G401 (cell line): ENCODE results near the gene ITFG2. TPM values are rescaled to one million over a fixed set of nuclear protein-coding genes. Genes with fewer than 3 reads are reported as not detected.

Experiments
- DNase-seq: peaks from one replicate; pipeline ENCODE4 v3.0.0-alpha.2; 2015; ENCODE audit warnings: low spot score
- in situ Hi-C: cut with HindIII; loops from 2 replicates; pipeline ENCODE4 v1.10.0; 2016; ENCODE audit warnings: low sequenced_read_pairs, mixed read lengths
- total RNA-seq: library from RNA; depleted of rRNA; stranded (reverse); fragments of >200 nt; shearing (Covaris generic); gene quantifications from 2 replicates; pipeline ENCODE4 v1.2.3, GENCODE V29; 2014

The ITFG2 gene
- total RNA-seq, 1 experiment from 2014 or later, result 6.4 TPM

DNA sequence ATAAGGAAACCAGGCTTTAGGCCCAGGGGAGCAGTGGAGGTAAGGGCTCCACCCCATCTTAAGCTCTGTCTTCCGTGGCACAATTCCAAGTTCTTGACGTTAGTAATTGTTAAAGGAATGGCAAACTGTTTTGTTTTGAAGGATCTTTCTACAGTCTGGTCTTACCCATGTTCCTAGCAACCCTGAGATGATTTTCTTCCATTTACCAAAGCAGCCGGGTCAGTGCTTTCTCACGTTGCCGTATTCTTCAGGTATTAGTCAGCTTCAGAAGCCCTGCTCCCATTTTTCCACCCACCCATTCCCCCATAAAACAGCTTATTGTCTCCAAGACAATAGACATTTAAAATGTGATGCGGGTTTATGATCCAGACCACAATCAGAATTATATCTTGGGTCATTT lies 12.1 kb downstream of the ITFG2 start:
- DNase-seq, result no peak
- in situ Hi-C loops, result no loop called here

DNA sequence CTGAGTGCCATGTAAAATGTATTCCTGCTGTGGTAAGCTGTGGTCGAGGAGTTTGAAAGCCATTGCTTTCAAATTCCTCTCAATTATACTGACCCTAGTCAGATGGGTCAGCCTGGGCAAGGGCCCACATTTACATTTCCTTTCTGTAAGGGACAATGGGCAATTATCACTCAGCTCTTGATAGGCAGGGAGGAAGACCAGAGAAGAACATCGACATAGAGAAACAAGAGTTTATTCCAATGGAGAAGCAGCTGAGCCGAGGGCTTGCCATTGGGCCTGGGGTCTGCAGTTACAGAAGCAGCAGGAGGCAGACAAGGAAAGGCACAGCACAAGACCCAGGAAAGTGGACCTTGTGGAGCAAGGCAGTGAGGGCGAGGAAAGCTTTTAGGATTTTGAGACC lies 12.7 kb downstream of the ITFG2 start:
- DNase-seq, result no peak
- in situ Hi-C loops, result no loop called here

DNA sequence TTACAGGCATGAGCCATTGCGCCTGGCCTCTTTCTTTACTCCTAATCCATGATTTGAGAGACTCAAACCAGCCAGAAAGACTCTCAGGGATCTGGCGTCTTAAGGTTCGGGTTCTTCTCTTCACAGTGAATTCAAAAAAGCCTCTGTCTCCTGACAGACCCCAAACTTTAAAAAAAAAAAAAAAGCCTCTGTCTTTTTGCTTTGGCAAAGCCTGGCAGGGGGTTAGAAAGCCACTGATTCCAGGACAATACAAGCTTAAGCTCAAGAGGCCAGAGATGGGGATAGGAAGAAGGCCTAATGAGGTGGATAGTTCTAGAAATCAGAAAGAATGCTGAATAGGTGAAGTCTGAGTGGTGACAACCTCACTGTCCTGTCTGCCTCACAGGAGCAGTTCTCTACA lies 13.6 kb downstream of the ITFG2 start:
- DNase-seq, result no peak
- in situ Hi-C loops, result no loop called here

DNA sequence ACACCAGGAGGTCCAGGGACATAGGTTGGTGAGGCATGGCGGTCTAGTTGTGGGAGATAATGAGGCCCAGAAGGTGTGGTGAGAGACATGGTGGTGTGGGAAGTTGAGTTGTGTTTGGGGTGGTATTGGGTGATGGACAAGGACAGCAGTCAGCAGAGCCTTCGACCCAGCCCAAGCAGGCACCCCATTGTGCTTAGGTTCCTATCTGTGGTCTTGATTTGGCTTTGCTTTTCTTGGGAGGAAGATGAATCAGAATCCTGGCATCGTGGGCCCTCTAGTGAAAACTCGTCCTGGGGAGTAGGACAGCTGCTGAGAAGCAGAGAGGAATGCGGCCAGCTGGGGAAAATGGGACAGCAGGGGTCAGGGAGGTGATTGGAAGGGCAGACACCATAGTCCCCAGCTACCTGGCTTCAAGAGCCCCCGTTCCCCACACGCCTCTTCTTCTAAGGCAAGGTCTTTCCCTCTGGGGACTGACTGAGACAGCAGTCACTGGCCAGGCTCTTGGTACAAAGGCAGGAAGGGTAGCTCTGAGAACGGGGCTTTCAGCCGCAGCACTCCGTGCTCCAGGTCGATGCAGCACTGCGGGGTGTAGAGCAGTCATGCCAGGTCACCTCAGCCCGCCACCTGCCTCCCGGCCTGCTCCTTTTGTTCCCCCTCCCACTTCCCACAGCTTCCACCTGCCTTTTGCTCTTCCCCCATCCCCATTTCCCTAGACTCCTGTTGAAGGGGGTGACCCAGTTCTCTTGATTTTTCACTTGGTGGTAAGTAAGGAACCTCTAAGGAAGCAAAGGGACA lies 14.4 kb downstream of the ITFG2 start:
- in situ Hi-C loops, result no loop called here
- peak; percentile 75 for DNase-seq

DNA sequence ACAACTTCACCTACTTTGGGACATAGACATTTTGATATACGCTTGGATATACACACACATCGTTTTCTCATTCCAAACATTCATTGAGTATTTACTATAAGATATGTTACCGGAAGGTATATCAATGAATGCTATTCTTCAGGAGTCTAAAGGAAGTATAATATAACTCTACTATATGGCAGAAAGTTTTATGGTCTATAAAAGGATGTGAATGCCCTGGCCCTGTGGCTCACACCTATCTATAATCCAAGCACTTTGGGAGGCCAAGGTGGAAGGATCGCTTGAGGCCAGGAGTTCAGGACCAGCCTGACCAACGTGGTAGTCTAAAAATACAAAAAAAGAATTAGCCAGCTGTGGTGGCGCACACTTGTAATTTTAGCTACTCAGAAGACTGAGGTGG lies 16.8 kb downstream of the ITFG2 start:
- no peak for DNase-seq
- in situ Hi-C loops, result no loop called here

DNA sequence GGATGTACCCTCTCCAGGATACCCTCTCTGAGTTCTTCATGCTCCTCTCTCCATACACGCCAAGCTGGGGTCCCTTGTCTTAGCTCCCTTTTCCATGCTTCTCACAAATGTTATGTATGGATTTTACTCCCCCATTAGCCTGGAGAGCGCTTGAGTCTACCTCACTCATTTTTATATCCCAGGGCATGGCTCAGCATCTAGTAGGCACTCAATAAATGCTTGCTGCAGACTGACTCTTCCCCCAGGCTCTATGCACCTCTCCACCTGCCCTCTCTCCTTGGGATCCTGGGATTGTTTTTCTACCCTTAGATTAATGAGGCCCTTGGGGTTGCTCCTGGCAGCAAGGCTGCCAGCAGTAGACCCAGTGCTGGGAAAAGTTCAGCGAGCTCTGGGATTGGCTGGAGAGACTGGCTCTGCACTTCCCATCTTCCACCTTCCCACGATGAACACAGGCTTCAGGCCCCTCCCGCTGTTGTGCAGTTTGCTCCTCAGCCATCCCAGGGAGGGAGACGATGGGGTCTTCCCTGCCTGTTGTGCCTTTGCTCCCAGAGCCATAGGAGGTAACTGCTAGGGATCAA lies 20.2 kb downstream of the ITFG2 start:
- in situ Hi-C loops, result no loop called here
- DNase-seq, result peak; percentile 51

DNA sequence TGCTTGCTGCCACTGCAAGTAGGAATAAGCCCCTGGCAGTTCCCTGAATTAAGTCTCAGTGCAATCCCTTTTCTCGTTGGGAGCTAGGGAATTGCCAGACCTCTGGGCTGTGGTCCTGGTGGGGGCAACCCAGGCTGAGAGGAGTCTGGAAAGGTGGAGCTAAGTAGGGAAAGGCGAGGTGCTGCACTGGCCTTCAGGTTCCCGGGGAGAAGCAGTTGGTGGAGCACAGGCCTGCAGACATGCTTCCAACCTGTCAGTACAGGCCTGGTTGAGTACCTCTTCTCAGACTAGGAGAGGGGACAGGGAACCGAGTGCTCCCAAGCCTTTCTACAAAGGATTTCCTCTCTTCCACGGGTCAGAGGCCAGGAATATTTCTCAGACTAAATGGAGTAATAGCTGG lies 20.9 kb downstream of the ITFG2 start:
- peak; percentile 79 for DNase-seq
- in situ Hi-C loops, result no loop called here

DNA sequence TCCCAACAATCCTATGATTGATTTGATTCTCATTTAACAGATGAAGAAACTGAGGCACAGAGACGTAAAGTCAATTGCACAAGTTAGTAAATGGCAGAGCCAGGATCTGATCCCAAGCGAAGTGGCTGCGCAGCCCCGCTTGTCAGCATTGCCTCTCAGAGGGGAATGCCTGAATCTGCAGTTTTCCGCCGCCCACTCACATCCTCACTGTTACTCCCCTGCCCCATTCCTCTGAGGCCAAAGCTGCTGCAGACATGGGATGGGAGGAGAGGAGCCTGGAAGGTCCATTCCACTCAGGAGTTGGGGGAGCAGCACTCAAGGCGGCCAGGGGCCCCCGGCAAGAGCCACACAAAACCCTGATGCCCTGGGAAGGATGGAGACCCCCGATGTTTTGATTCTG lies 21.3 kb downstream of the ITFG2 start:
- DNase-seq, result peak; percentile 60
- in situ Hi-C loops, result no loop called here

DNA sequence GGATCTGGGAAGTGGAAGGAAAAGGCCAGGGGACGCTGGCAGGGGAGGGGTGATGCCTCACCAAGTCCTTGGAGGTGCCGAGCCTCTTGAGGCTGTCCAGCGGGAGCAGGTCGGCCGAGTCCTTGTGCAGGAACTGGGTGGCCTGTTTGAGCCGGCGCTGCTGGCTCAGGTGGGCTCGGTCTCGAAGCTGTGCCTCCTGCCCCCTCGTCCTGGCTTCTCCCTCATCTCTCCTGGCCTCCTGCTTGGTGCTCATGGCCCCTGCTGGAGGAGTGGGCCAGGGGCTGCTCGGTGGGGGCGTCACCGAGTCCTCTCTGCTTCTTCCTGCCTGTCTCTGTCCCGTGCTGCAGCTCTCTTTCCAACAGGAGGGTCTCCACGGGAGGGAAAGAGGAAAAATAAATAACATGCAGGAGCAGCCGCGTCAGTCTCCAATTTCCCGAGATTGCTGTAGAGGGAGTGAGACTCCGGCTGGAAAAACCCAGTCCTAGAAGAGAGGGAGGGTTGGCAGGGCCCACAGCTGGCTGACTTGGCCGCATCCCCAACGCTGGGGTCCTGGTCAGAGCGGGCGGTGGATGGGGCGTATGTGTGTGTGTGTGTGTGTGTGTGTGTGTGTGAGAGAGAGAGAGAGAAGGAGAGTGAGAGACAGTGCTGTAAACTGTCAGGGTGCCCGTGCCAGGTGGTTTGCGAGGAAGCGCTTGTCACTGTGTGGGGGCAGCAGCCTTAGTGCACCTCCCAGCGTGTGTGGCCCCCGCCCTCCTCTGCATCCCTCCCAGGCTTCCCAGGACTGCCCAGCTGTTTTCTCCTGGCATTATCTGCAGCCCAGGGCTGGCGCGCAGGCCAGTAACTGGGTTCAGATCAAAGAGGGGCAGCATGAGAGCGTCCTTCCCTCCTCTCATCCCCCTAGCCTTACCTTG lies 22.4 kb downstream of the ITFG2 start, which contains the start of gene NRIP2:
NRIP2 (minus strand) TSS at position 455 of the 911 bp plus-strand sequence; CDS start at position 403, 52 bp downstream.
- in situ Hi-C loops, result no loop called here
- peak; percentile 73 for DNase-seq

DNA sequence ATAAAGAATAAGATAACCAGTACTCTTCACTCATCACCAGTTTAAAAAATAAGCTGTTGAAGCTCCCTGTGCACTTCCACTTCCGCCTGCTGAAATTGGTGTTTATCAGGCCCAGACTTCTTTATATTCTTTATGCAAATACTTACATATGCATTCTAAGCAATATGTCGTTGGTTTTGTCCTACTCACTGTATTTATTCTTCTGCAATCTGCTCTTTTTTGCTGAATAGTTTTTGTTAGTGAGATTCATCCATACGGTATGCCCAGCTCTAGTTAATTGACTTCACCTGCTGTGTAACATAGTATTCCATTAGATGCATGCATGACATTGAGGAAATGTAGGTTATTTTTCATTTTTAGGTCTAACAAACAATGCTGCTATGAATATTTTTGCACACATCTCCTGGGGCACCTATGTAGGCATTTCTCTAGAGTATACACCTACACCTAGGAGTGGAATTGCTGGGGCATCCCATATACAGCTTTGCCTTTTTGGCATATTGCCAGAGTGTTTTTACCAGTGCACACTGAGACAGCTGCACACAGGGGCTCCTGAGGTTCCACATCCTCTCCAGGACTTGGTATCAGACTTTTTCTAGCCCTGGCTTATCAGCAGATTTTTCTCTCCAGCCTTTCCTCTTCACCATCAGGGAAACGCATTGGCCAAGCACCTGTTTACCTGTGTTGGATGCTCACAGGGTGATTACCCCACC lies 23.4 kb downstream of the ITFG2 start:
- DNase-seq, result no peak
- in situ Hi-C loops, result no loop called here

DNA sequence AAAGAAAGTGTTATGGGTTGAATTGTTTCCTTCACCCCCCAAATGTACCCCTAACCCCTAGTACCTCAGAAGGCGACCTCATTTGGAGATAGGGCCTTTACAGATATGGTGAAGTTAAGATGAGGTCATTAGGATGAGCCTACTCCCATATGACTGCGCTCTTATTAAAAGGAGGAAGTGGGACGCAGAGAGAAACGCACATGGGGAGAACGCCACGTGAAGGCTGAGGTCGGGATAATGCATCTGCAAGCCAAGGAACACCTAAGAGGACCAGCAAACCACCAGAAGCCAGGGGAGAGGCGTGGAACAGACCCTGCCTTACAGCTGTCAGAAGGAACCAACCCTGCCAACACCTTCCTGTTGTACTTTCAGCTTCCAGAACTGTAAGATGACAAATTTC lies 24.1 kb downstream of the ITFG2 start:
- no peak for DNase-seq
- in situ Hi-C loops, result no loop called here

DNA sequence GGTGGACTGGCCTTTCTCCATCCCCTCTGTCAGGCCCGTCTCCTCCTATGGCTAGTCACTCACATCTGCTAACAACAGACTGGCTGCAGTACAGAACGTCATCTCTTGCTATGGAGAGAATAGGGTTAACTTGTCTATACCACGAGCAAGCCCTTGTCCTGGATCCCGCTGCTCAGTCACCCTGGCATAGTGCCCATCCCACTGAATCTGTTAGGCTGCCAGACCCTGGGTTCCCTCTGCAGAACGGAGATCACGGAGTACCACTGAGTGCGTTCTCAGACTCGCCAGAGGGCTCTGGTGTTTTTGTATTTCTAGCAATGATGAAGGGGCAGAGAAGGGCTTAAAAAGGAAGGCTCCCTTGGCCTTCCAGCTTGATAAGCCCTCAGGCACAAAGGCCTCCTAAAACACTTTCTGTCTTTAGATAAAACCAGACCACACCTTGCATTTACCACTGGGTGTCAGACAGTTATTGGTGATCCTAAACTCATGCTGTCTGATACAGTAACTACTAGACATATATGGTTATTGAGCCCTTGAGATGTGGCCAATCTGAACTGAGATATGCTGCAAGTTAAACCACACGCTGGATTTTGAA lies 28.7 kb downstream of the ITFG2 start:
- peak; percentile 73 for DNase-seq
- in situ Hi-C loops, result no loop called here

DNA sequence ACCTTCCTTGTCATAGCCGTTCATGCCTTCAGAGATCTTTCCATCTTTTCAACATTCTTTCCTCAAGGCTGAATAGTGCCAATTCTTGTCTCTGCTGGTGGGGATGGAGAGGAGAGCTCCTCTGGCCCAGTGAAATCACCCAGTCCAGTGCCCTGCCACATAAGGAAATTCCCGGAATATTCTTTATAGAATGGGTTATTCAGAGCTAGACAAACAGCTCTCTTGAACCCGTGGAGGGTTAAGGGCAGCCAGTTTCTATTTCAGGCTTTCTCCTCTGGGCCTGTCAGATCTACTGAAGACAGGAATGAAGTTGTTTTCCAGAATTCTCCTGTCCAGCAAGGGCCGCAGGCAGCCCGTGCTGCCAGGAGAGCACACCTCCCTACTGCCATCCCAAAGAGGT lies 30.5 kb downstream of the ITFG2 start:
- in situ Hi-C loops, result no loop called here

DNA sequence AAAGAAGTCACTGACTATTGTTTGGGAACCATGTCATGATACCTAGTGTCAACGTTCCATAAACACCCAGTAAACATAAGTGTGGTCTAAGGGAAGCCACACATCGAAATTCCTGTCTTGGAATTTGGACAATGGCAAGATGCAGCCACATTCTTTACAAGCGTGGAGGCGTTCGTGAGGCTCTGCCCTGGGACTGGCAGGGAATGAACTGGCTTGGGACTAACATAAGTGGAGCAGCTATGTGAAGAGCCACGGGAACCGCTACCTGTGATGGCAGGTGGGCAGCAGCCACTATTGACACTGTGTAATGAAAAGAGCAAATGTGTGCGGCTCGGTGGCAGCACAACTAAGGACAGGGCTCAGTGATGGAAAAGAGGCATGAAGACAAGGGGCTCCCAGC lies 32.3 kb downstream of the ITFG2 start:
- in situ Hi-C loops, result no loop called here
- no peak for DNase-seq

More for the DNA sequence above, 30.5 kb downstream of the ITFG2 start:
- no peak for DNase-seq

DNA sequence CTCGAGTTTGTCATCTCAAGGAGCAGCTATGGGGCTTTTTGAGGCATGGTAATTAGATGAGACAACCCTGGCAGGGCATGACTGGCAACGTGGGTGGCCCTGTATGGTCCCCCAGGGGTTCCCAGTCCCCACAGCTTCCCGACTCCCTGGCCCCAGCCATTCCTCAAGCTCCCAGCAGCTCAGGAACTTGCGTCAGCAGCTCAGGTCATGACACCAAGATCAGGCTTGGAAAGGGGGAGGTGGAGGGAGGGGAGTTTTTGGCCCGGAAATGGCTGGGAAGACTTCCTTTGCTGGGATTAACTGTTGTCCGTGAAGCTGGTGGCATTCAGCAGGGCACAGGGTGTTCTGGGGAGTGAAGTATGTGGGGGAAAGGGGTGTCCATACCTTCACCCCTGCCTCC lies 32.8 kb downstream of the ITFG2 start:
- in situ Hi-C loops, result no loop called here
- DNase-seq, result no peak

DNA sequence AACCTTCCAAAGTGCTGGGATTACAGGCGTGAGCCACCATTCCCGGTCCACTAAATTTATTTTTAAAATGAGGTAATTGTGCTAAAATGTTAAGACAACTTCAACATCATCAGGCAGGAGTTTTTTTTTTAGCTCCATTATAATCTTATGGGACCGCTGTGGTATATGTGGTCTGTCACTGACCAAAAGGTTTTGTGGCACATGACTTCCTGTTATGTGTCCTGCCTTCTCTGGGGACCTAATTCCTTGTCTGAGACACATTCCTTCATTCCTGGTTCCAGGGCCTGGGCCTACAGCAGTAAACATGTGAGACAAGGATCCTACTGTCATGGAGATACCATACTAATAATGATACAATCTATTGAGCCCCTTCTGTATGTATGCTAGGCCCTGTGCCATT lies 39.5 kb downstream of the ITFG2 start:
- in situ Hi-C loops, result no loop called here

DNA sequence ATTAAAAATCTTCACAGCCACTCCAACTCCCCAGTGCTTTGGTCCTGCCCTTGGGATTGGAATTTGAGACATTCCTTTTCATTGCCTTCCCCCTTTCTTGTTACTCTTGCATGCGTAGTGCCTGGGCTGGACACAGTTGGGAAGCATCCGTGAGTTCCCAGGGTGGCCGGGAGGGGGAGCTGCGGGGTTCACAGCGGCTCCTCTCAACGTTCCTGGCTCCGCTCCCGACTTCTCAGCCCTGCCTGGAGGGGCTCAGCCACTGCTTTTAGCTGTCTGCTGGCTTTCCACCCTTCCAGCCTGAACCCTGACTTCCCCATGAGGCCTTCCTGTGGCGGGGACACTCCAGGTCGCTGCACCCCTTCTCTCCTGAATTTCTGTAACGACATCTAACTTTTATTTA lies 41.2 kb downstream of the ITFG2 start:
- in situ Hi-C loops, result no loop called here
- DNase-seq, result peak; percentile 83

More for the DNA sequence above, 39.5 kb downstream of the ITFG2 start:
- DNase-seq, result no peak

DNA sequence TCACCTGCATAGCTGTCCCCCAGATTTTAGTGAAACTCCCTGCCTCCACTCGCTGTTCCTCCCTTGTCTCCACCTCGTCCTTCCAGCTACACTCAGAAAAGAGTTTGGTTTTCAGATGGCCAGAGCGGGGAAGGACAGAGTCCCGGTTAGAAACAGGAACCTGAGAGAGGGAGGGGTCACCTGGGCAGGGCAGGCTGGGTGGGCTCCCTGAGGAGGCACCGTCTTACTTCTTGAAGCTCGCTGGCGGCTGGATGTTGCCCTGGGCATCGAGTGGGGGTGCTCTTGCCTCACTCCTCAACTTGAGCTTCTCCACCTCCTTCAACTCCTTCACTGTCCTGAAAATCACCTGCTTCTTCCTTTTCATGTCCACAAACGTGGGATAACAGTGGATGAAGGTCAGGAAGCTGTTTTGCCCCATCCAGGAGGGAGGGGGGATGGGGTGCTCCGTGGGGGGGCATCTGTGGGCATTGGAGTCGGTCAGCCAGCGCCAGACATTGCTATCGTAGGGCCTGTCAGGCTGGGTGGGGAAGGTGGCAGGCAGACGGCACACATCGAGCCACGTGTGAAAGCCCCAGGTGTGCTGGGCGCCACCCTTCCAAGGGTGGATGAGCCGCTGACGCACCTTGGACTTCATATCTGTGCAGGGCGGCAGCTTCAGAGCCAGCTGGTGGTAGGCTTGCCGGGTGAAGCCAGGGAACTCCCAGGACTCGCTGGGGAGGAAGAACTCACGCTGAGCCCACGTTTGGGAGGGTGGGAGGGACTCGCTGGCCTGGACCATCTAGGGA lies 42.4 kb downstream of the ITFG2 start:
- DNase-seq, result no peak
- in situ Hi-C loops, result no loop called here
